IMR-90 (cell line): ENCODE measurements around the gene TLR9. TPM values are rescaled to one million over a fixed set of nuclear protein-coding genes. Genes with fewer than 3 reads are reported as not detected.

ENCODE experiments used
- ATAC-seq: fragments of 200-7000 bp; cut with Tn5 transposase; 2 replicates; pipeline ENCODE4 v1.9.1; 2020; ENCODE audit warnings: low read depth, mild to moderate bottlenecking, moderate library complexity
- BruUV-seq: library from RNA; stranded (reverse); fragments of 400-500 nt; replicated peaks from 2 replicates; lab custom pipeline; 2021; lab: Mats Ljungman, UMichigan
- CTCF ChIA-PET: fragments of 300-600 bp; formaldehyde crosslinking; extraction: SDS; loops from one replicate; lab custom pipeline; 2021; ENCODE audit warnings: antibody characterized with exemption; lab: Yijun Ruan, JAX
- POLR2A ChIA-PET: fragments of 300-600 bp; sonication (Branson Sonifier 250); formaldehyde crosslinking; loops from one replicate; lab custom pipeline; 2022; ENCODE audit warnings: antibody characterized with exemption; ENCODE audit not compliant: unreplicated experiment; lab: Charles Lee
- DNase-seq: peaks from one replicate; pipeline ENCODE4 v3.0.0; 2013
- H2AFZ ChIP-seq: replicated peaks from 2 replicates; pipeline ENCODE3; 2013; ENCODE audit warnings: low read length, mild to moderate bottlenecking; ENCODE audit not compliant: poor library complexity
- H2AK5ac ChIP-seq: 2 replicates; pipeline ENCODE4 v1.6.1; 2013; ENCODE audit warnings: low read depth, low read length, inconsistent platforms
- H2AK9ac ChIP-seq: replicated peaks from 2 replicates; pipeline ENCODE3; 2013; ENCODE audit warnings: mild to moderate bottlenecking, low read depth, low read length, moderate library complexity; ENCODE audit not compliant: poor library complexity
- H2BK120ac ChIP-seq: 2 replicates; pipeline ENCODE4 v1.6.1; 2013; ENCODE audit warnings: low read depth, low read length, inconsistent platforms
- H2BK15ac ChIP-seq: 3 replicates; pipeline ENCODE4 v1.6.1; 2013; ENCODE audit warnings: low read depth, low read length, inconsistent platforms
- H2BK20ac ChIP-seq: 2 replicates; pipeline ENCODE4 v1.6.1; 2013; ENCODE audit warnings: low read depth, mild to moderate bottlenecking, inconsistent platforms, low read length, moderate library complexity
- H2BK5ac ChIP-seq: 2 replicates; pipeline ENCODE4 v1.6.1; 2013; ENCODE audit warnings: mild to moderate bottlenecking, low read depth, low read length, inconsistent platforms; ENCODE audit not compliant: poor library complexity, severe bottlenecking
- H3K14ac ChIP-seq: replicated peaks from 2 replicates; pipeline ENCODE4 v1.6.1; 2013; ENCODE audit warnings: low read depth, low read length, inconsistent platforms
- H3K18ac ChIP-seq: 2 replicates; pipeline ENCODE4 v1.6.1; 2013; ENCODE audit warnings: low read depth, low read length, control low read depth
- H3K23ac ChIP-seq: 2 replicates; pipeline ENCODE4 v1.6.1; 2013; ENCODE audit warnings: low read depth, low read length, inconsistent platforms
- H3K27ac ChIP-seq: 2 replicates; pipeline ENCODE4 v1.5.1; 2013; ENCODE audit warnings: mild to moderate bottlenecking, control low read depth, low read length; ENCODE audit not compliant: insufficient read depth
- H3K27me3 ChIP-seq: 2 replicates; pipeline ENCODE4 v1.6.1; 2013; ENCODE audit warnings: low read length; ENCODE audit not compliant: control insufficient read depth, insufficient read depth
- H3K36me3 ChIP-seq: 2 replicates; pipeline ENCODE4 v1.6.1; 2013; ENCODE audit warnings: low read length, mixed read lengths; ENCODE audit not compliant: control insufficient read depth, insufficient read depth
- H3K4ac ChIP-seq: 2 replicates; pipeline ENCODE4 v1.6.1; 2013; ENCODE audit warnings: low read depth, low read length, inconsistent platforms
- H3K4me1 ChIP-seq: 2 replicates; pipeline ENCODE4 v1.6.1; 2013; ENCODE audit warnings: low read length, mixed read lengths; ENCODE audit not compliant: control insufficient read depth, insufficient read depth
- H3K4me2 ChIP-seq: 2 replicates; pipeline ENCODE4 v1.6.1; 2013; ENCODE audit warnings: low read depth, mild to moderate bottlenecking, control low read depth, low read length, moderate library complexity
- H3K4me3 ChIP-seq: 2 replicates; pipeline ENCODE4 v1.5.1; 2013; ENCODE audit warnings: low read depth, mild to moderate bottlenecking, control low read depth, low read length, moderate library complexity; ENCODE audit not compliant: insufficient read depth
- H3K56ac ChIP-seq: 2 replicates; pipeline ENCODE4 v1.6.1; 2013; ENCODE audit warnings: low read length, inconsistent platforms; ENCODE audit not compliant: insufficient read depth; ENCODE audit errors: extremely low read depth
- H3K79me1 ChIP-seq, 2 experiments: 2 replicates each; pipeline ENCODE4 v1.6.1; 2013; ENCODE audit warnings: low read length in 2 of 2, inconsistent platforms in 1 of 2, low read depth in 1 of 2
- H3K9ac ChIP-seq: 2 replicates; pipeline ENCODE4 v1.6.1; 2013; ENCODE audit warnings: low read depth, low read length, control low read depth
- H3K9me1 ChIP-seq: 2 replicates; pipeline ENCODE4 v1.6.1; 2013; ENCODE audit warnings: low read length, inconsistent platforms; ENCODE audit not compliant: insufficient read depth
- H3K9me3 ChIP-seq: 2 replicates; pipeline ENCODE4 v1.6.1; 2013; ENCODE audit warnings: low read length; ENCODE audit not compliant: control insufficient read depth, insufficient read depth
- H4K20me1 ChIP-seq: 2 replicates; pipeline ENCODE4 v1.6.1; 2013; ENCODE audit warnings: low read length, inconsistent platforms; ENCODE audit not compliant: insufficient read depth
- H4K5ac ChIP-seq: 2 replicates; pipeline ENCODE4 v1.6.1; 2013; ENCODE audit warnings: mild to moderate bottlenecking, low read depth, low read length, control low read depth
- H4K8ac ChIP-seq, 2 experiments: 2 replicates each; pipeline ENCODE4 v1.6.1; 2013; ENCODE audit warnings: low read depth in 2 of 2, low read length in 2 of 2, control low read depth in 1 of 2, inconsistent platforms in 1 of 2
- H4K91ac ChIP-seq: 2 replicates; pipeline ENCODE4 v1.6.1; 2013; ENCODE audit warnings: low read depth, low read length, inconsistent platforms; ENCODE audit not compliant: insufficient read depth
- BHLHE40 ChIP-seq: fragments of 150-350 bp; IDR thresholded peaks from 2 replicates; pipeline ENCODE4 v1.6.1; 2016; ENCODE audit warnings: mild to moderate bottlenecking, low read depth, low read length
- CEBPB ChIP-seq: IDR thresholded peaks from 2 replicates; pipeline ENCODE4 v1.6.1; 2012; ENCODE audit warnings: low read depth, low read length, improper control_type of control experiment
- CHD1 ChIP-seq: IDR thresholded peaks from 2 replicates; pipeline ENCODE4 v1.6.1; 2012; ENCODE audit warnings: low read depth, low read length, improper control_type of control experiment
- MAFK ChIP-seq: IDR thresholded peaks from 2 replicates; pipeline ENCODE4 v1.6.1; 2012; ENCODE audit warnings: low read depth, low read length, improper control_type of control experiment
- MAZ ChIP-seq: IDR thresholded peaks from 2 replicates; pipeline ENCODE4 v1.6.1; 2012; ENCODE audit warnings: low read depth, mild to moderate bottlenecking, low read length, improper control_type of control experiment, moderate library complexity, borderline replicate concordance
- MXI1 ChIP-seq: IDR thresholded peaks from 2 replicates; pipeline ENCODE4 v1.6.1; 2012; ENCODE audit warnings: low read depth, mild to moderate bottlenecking, low read length, moderate library complexity, borderline replicate concordance
- POLR2A ChIP-seq: IDR thresholded peaks from 2 replicates; pipeline ENCODE4 v1.6.1; 2012; ENCODE audit warnings: mild to moderate bottlenecking, low read depth, low read length
- RAD21 ChIP-seq: IDR thresholded peaks from 2 replicates; pipeline ENCODE4 v1.6.1; 2012; ENCODE audit warnings: low read length, improper control_type of control experiment
- RFX5 ChIP-seq: IDR thresholded peaks from 2 replicates; pipeline ENCODE4 v1.8.0; 2012; ENCODE audit warnings: low read depth, mild to moderate bottlenecking, low read length, moderate library complexity
- SMC3 ChIP-seq: fragments of 150-350 bp; IDR thresholded peaks from 2 replicates; pipeline ENCODE4 v1.6.1; 2016; ENCODE audit warnings: low read depth, mild to moderate bottlenecking, antibody characterized with exemption, low read length, moderate library complexity
- dilution Hi-C: fragments of 300-500 bp; cut with HindIII; formaldehyde crosslinking; loops from one replicate; pipeline ENCODE4 v1.14.3; 2018; ENCODE audit warnings: low sequenced_read_pairs; ENCODE audit not compliant: unreplicated experiment
- in situ Hi-C: fragments of 300-500 bp; cut with MboI; formaldehyde crosslinking; loops from 3 replicates; pipeline ENCODE4 v1.14.3; 2019; ENCODE audit warnings: low sequenced_read_pairs, inconsistent platforms, mixed read lengths
- intact Hi-C: fragments of 100-400 bp; cut with micrococcal nuclease; formaldehyde crosslinking; loops from 2 replicates; pipeline ENCODE4 v1.10.0; 2022
- polyA plus RNA-seq, 3 experiments: library from polyadenylated mRNA; depleted of rRNA; stranded (reverse); fragments of >200 nt; gene quantifications; 2 replicates each; pipeline ENCODE4 v1.2.3, GENCODE V29; 2012; ENCODE audit warnings: low replicate concordance in 1 of 3
- total RNA-seq: library from RNA; depleted of rRNA; stranded (reverse); fragments of >200 nt; gene quantifications from 2 replicates; pipeline ENCODE4 v1.2.3, GENCODE V29; 2012
- TF ChIP-seq, protein P1 (sequence below): fragments of 150-350 bp; IDR thresholded peaks from 2 replicates; pipeline ENCODE4 v1.6.1; 2016; ENCODE audit warnings: low read depth, mild to moderate bottlenecking, low read length, moderate library complexity, borderline replicate concordance
- TF ChIP-seq, protein P2 (sequence below): conservative IDR thresholded peaks from 2 replicates; pipeline ENCODE4 v1.5.1; 2012; ENCODE audit warnings: mild to moderate bottlenecking, low read depth, low read length, improper control_type of control experiment
- TF ChIP-seq, protein P3 (sequence below): fragments of 150-350 bp; IDR thresholded peaks from 2 replicates; pipeline ENCODE4 v1.6.1; 2017; ENCODE audit warnings: mild to moderate bottlenecking, antibody characterized with exemption, low read length, low read depth

TLR9 gene
- total and polyA plus RNA-seq, 2 of the 4 experiments (the other 2 are of a cell fraction), result not detected

DNA sequence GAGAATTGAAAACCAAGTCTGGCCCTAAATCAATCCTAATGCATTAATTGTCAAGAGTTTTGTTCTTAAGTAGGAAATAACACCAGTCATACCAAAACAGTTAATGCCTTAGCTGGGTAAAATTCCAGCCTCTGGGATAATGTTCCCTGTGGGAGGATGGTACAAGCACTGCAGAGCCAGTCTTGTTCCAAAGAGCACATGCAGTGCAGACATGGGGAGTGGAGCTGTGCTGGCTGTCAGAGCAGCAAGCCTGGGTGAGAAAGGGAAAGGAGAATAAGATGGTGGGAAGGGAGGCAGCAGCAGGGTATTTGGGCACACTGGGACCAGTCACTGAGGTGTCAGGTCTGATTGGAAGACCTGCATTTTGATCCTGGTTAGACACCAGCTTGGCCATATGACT is 15.4 kb downstream of the TLR9 start:
- H3K36me3 ChIP-seq, result peaks cover 73% of the 10 kb centered on the region
- DNase-seq (no peak), ATAC-seq (no peak; the same call in 1 of the 2 replicates)
- no peak overlapping the region for H4K5ac ChIP-seq
- ChIA-PET CTCF (no interaction called here), POLR2A (no interaction called here)
- no peaks in the 10 kb centered on the region; the same call in 1 of the 2 replicates for H3K9me1 ChIP-seq
- H3K27me3 ChIP-seq, result no peaks in the 10 kb centered on the region
- H4K8ac ChIP-seq, result no peak overlapping the region
- no peak overlapping the region for H3K14ac ChIP-seq
- peak overlapping the region; percentile 47; the same call in 1 of the 2 replicates for H3K27ac ChIP-seq
- peaks cover 9 to 16% of the 10 kb centered on the region in 2 experiments; a peak in 2 of 4 replicates for H3K79me1 ChIP-seq
- H2BK15ac ChIP-seq, result no peak overlapping the region; the same call in 2 of the 3 replicates
- no peak overlapping the region for H3K18ac ChIP-seq
- intact Hi-C loops (no loop called here), dilution Hi-C loops (no loop called here), in situ Hi-C loops (no loop called here)
- H4K20me1 ChIP-seq, result no peaks in the 10 kb centered on the region; the same call in 1 of the 2 replicates
- no peak overlapping the region for H3K4me2 ChIP-seq
- no peak overlapping the region for H2BK20ac ChIP-seq
- H3K23ac ChIP-seq, result no peak overlapping the region
- H2BK120ac ChIP-seq, result no peak overlapping the region
- H3K9me3 ChIP-seq, result no peaks in the 10 kb centered on the region
- peak overlapping the region; percentile 20 for H2BK5ac ChIP-seq
- no peak overlapping the region for H2AK9ac ChIP-seq
- peak overlapping the region; percentile 12; the same call in 1 of the 2 replicates for H3K4ac ChIP-seq
- H4K91ac ChIP-seq, result peak overlapping the region; percentile 43; the same call in 1 of the 2 replicates
- H3K56ac ChIP-seq, result no peak overlapping the region
- TF ChIP-seq BHLHE40 (no peak), SMC3 (no peak), CHD1 (no peak), RFX5 (no peak), RAD21 (no peak), MXI1 (no peak), CEBPB (no peak), MAFK (no peak), MAZ (no peak), POLR2A (no peak)
- TF ChIP-seq, protein P1, sequence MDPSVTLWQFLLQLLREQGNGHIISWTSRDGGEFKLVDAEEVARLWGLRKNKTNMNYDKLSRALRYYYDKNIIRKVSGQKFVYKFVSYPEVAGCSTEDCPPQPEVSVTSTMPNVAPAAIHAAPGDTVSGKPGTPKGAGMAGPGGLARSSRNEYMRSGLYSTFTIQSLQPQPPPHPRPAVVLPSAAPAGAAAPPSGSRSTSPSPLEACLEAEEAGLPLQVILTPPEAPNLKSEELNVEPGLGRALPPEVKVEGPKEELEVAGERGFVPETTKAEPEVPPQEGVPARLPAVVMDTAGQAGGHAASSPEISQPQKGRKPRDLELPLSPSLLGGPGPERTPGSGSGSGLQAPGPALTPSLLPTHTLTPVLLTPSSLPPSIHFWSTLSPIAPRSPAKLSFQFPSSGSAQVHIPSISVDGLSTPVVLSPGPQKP, result no peak
- TF ChIP-seq, protein P2, sequence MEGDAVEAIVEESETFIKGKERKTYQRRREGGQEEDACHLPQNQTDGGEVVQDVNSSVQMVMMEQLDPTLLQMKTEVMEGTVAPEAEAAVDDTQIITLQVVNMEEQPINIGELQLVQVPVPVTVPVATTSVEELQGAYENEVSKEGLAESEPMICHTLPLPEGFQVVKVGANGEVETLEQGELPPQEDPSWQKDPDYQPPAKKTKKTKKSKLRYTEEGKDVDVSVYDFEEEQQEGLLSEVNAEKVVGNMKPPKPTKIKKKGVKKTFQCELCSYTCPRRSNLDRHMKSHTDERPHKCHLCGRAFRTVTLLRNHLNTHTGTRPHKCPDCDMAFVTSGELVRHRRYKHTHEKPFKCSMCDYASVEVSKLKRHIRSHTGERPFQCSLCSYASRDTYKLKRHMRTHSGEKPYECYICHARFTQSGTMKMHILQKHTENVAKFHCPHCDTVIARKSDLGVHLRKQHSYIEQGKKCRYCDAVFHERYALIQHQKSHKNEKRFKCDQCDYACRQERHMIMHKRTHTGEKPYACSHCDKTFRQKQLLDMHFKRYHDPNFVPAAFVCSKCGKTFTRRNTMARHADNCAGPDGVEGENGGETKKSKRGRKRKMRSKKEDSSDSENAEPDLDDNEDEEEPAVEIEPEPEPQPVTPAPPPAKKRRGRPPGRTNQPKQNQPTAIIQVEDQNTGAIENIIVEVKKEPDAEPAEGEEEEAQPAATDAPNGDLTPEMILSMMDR, result no peak
- TF ChIP-seq, protein P3, sequence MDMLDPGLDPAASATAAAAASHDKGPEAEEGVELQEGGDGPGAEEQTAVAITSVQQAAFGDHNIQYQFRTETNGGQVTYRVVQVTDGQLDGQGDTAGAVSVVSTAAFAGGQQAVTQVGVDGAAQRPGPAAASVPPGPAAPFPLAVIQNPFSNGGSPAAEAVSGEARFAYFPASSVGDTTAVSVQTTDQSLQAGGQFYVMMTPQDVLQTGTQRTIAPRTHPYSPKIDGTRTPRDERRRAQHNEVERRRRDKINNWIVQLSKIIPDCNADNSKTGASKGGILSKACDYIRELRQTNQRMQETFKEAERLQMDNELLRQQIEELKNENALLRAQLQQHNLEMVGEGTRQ, result no peak
- H2AFZ ChIP-seq, result no peak overlapping the region
- H3K4me3 ChIP-seq, result no peak overlapping the region
- BruUV-seq, result no TSS peak
- H3K9ac ChIP-seq, result no peak overlapping the region
- H3K4me1 ChIP-seq, result peaks cover 2% of the 10 kb centered on the region; the same call in 1 of the 2 replicates
- no peak overlapping the region; the same call in 1 of the 2 replicates for H2AK5ac ChIP-seq
